ENCODE data around the gene SPTLC1. TPM values are rescaled to one million over a fixed set of nuclear protein-coding genes. Genes with fewer than 3 reads are reported as not detected.
"Not testable (repeated sequence)": the region's sequence is repeated elsewhere in the genome, so short reads cannot be mapped to it uniquely, and the experiment has no call there.

Gene SPTLC1
- total and polyA plus RNA-seq, 2 experiments from 2014 or later: 42.6 to 46.0 TPM

DNA sequence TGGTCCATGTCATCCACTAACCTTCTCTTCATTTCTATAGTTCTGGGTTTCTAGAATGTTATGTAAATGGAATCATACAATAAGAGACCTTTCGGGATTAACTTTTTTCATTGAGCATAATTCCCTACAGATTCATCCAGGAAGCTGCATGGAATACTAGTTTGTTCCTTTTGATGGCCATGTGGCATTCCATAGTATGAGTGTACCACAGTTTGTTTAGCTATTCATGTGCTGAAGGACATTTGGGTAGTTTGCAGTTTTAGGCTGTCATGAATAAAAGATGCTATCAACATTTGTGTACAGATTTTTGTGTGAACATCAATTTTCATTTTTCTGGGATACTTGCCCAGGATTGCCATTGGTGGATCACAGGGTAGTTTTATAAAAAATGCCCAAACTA lies 6.8 kb upstream of the SPTLC1 start:
- no peaks in the 10 kb centered on the region for H3K27me3 ChIP-seq

GRCh38 chr9:92121265-92121664 lies 6.1 kb upstream of the SPTLC1 start:
- Histone ChIP-seq H3K27me3 (no peaks in the 10 kb centered on the region), H3K9me3 (ENCODE audit: low read depth) (no peaks in the 10 kb centered on the region), H3K27ac (no peak overlapping the region), H3K4me1 (ENCODE audit: low read depth) (no peaks in the 10 kb centered on the region), H3K36me3 (no peaks in the 10 kb centered on the region), H3K4me3 (no peak overlapping the region)
- TF ChIP-seq, protein P1, sequence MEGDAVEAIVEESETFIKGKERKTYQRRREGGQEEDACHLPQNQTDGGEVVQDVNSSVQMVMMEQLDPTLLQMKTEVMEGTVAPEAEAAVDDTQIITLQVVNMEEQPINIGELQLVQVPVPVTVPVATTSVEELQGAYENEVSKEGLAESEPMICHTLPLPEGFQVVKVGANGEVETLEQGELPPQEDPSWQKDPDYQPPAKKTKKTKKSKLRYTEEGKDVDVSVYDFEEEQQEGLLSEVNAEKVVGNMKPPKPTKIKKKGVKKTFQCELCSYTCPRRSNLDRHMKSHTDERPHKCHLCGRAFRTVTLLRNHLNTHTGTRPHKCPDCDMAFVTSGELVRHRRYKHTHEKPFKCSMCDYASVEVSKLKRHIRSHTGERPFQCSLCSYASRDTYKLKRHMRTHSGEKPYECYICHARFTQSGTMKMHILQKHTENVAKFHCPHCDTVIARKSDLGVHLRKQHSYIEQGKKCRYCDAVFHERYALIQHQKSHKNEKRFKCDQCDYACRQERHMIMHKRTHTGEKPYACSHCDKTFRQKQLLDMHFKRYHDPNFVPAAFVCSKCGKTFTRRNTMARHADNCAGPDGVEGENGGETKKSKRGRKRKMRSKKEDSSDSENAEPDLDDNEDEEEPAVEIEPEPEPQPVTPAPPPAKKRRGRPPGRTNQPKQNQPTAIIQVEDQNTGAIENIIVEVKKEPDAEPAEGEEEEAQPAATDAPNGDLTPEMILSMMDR (IDR thresholded peaks at IDR 0.05; ENCODE audit: low read depth, low read length): no peak
- DNase-seq (ENCODE audit: low read depth in 1 of 2, low spot score in 1 of 2): no peak

More for the DNA sequence above, 6.8 kb upstream of the SPTLC1 start:
- H3K9me3 ChIP-seq (ENCODE audit: low read depth): no peaks in the 10 kb centered on the region
- TF ChIP-seq, protein P1 (IDR thresholded peaks at IDR 0.05; ENCODE audit: low read depth, low read length): no peak
- no peaks in the 10 kb centered on the region for H3K36me3 ChIP-seq
- H3K27ac ChIP-seq: no peak overlapping the region
- no peak for DNase-seq (ENCODE audit: low read depth in 1 of 2, low spot score in 1 of 2)
- H3K4me1 ChIP-seq (ENCODE audit: low read depth): no peaks in the 10 kb centered on the region
- no peak overlapping the region for H3K4me3 ChIP-seq

DNA sequence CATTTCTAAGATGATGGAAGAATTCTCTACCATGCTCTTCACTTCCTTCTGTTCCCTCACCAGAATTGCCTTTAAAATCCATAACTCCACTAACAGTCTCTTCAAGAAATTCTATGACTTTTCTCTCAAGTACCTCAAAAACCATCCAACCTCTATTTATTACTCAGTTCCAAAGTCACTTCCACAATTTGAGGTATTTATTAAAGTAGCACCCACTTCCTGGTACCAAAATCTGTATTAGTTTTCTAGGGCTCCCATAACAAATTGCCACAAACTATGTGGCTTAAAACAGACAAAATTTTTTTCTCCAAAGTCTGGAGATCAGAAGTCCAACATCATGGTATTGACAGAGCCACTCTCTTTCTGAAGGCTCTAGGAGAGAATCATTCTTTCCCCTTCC lies 4.9 kb upstream of the SPTLC1 start:
- Histone ChIP-seq H3K36me3 (no peaks in the 10 kb centered on the region), H3K4me1 (ENCODE audit: low read depth) (no peaks in the 10 kb centered on the region), H3K9me3 (ENCODE audit: low read depth) (no peaks in the 10 kb centered on the region), H3K4me3 (no peak overlapping the region), H3K27ac (no peak overlapping the region), H3K27me3 (no peaks in the 10 kb centered on the region)
- TF ChIP-seq, protein P1 (IDR thresholded peaks at IDR 0.05; ENCODE audit: low read depth, low read length): no peak
- no peak for DNase-seq (ENCODE audit: low read depth in 1 of 2, low spot score in 1 of 2)

DNA sequence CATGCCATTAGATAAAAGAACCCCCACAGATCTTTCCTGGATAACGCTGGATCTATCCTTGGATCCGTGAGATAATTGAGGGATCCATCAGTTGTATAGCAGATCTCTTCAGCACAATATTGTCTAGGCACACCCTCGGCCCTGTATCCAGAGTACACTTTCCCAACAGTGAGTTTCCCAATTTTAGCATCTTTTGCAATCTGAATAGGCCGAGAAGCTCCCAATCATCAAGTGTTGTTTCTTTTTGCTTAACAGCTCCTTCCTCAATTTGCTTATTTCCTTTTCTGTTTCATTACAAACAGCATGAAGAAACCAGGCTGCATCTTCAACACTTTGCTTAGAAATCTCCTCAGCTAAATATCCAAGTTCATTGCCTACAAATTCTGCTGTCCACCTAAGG lies 4.4 kb upstream of the SPTLC1 start:
- H3K4me3 ChIP-seq: no peak overlapping the region
- no peak overlapping the region for H3K27ac ChIP-seq
- no peaks in the 10 kb centered on the region for H3K4me1 ChIP-seq (ENCODE audit: low read depth)
- H3K27me3 ChIP-seq: no peaks in the 10 kb centered on the region
- no peaks in the 10 kb centered on the region for H3K36me3 ChIP-seq
- H3K9me3 ChIP-seq (ENCODE audit: low read depth): no peaks in the 10 kb centered on the region
- TF ChIP-seq, protein P1 (IDR thresholded peaks at IDR 0.05; ENCODE audit: low read depth, low read length): no peak
- DNase-seq (ENCODE audit: low read depth in 1 of 2, low spot score in 1 of 2): no peak

DNA sequence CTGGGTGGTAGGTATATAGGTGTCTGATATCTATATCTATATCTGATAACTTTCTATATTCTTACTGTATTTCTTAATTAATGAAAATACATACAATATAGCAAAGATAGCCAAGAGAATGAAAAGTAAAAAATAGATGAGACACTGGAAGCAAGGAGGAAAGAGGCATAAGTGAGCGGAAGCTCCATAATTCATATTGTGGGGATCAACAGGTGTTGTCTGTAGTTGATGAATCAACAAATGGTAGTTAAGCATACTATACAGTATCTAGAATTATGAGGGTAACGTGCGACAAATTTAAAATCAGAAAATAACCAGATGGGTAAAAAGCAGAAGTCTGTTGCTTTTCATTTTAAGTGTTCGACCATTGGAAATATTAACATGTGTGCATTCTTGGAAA lies 7.1 kb downstream of the SPTLC1 start:
- H3K27me3 ChIP-seq: no peaks in the 10 kb centered on the region
- H3K4me3 ChIP-seq: no peak overlapping the region
- TF ChIP-seq, protein P1 (IDR thresholded peaks at IDR 0.05; ENCODE audit: low read depth, low read length): no peak
- H3K4me1 ChIP-seq (ENCODE audit: low read depth): no peaks in the 10 kb centered on the region
- no peaks in the 10 kb centered on the region for H3K9me3 ChIP-seq (ENCODE audit: low read depth)
- peaks cover 30% of the 10 kb centered on the region for H3K36me3 ChIP-seq
- H3K27ac ChIP-seq: no peak overlapping the region
- no peak for DNase-seq (ENCODE audit: low read depth in 1 of 2, low spot score in 1 of 2)

GRCh38 chr9:92105446-92106225 lies 9.6 kb downstream of the SPTLC1 start:
- H3K4me3 ChIP-seq; H3K27ac ChIP-seq; H3K4me1 ChIP-seq (ENCODE audit: low read depth); DNase-seq (ENCODE audit: low read depth in 1 of 2, low spot score in 1 of 2); H3K9me3 ChIP-seq (ENCODE audit: low read depth); H3K27me3 ChIP-seq: not testable (repeated sequence)
- H3K36me3 ChIP-seq: peaks cover 15% of the 10 kb centered on the region

- H3K27ac ChIP-seq; H3K27me3 ChIP-seq; H3K4me3 ChIP-seq; H3K9me3 ChIP-seq (ENCODE audit: low read depth); H3K4me1 ChIP-seq (ENCODE audit: low read depth); DNase-seq (ENCODE audit: low read depth in 1 of 2, low spot score in 1 of 2): not testable (repeated sequence)
- peaks cover 10% of the 10 kb centered on the region for H3K36me3 ChIP-seq
Measured at GRCh38 chr9:92103601-92104000, 11.6 kb downstream of the SPTLC1 start.

All from cardiac muscle cell (in vitro differentiated cells and primary cell).